ENCODE data around the gene ING5. TPM values are rescaled to one million over a fixed set of nuclear protein-coding genes. Genes with fewer than 3 reads are reported as not detected.
A peak's percentile ranks its signal among the peaks of the same experiment; 100 is the strongest.
"Not testable (repeated sequence)": the region's sequence is repeated elsewhere in the genome, so short reads cannot be mapped to it uniquely, and the experiment has no call there.

Gene ING5
- 26.4 TPM for total RNA-seq

DNA sequence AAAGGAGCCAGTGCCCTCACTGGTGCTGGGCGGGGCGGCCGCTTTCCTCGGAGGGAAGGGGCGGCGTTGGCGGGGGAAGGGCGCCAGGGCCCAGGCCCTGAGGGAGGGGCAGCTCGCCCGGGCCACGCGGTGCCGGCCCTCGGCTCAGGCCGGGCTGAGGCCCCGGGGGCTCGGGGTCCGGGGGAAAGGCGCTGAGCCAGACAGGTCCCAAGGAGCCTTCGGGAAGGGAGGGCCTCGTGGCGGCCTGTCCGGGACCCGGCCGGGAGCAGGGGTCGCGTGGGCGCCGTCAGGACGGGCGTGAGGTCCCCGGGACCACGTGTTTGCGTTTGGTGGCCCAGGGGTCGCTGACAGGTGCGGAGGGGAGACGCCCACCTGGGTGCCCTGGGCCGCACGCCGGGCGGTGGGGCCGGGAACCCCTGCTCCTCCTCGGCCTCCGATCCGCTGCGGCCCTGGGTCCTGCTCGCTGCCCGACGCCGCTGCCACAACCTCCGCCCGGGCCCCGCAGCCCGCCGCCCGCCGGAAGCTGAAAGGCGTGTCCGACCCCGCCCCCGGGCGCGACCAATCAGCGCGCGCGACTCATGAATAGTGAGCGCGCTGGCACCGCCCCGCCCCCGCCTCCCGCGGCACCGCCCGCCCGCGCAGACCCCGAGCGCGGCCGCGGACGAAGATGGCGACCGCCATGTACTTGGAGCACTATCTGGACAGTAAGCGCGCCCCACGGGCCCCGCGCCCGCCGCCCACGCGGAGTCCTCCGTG, at the start of gene ING5:
Gene ING5, plus strand, starts transcription at position 641 of the 756 bp plus-strand sequence. Its CDS starts 27 bp downstream, at position 668.
- DNase-seq: peak; percentile 97

DNA sequence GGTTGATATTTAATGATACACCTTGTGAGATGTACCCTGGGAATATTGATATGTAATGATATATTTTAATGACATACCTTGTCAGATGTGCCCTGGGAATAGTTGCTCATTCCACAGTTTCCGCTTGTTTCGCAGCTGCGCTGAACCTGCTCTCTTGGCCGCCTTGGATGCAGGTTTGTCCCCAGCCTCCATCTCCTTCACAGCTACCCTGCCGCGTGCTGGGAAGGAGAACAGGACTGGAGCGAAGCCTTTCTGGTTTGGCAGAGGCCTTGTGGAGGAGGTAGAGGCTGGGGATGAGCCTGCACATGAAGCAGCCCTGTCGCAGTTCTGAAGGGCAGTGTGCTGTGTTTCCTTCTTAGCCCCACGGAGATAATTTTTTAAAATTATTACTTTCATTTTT, 49.7 kb upstream of the ING5 start:
- no peak for DNase-seq

DNA sequence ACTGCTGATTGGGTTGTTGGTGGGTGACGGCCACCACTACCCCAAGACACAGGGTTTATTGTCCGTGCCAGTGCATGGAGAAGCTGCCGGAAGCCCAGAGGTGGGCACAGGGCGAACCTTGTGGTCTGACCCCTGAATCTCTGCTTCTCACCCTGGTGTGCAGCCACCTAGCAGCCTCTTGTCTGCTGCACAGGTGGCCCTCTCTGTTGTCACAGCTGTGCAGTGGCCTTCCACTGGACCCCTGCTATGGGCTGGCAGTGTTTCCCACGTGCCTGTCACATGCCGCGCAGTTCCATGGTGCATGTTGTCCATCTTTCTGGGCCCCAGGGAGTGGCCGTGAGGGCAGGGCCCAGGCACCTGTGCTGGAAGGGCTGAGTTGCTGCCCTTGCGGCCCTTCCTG, 49.1 kb upstream of the ING5 start:
- DNase-seq: no peak

DNA sequence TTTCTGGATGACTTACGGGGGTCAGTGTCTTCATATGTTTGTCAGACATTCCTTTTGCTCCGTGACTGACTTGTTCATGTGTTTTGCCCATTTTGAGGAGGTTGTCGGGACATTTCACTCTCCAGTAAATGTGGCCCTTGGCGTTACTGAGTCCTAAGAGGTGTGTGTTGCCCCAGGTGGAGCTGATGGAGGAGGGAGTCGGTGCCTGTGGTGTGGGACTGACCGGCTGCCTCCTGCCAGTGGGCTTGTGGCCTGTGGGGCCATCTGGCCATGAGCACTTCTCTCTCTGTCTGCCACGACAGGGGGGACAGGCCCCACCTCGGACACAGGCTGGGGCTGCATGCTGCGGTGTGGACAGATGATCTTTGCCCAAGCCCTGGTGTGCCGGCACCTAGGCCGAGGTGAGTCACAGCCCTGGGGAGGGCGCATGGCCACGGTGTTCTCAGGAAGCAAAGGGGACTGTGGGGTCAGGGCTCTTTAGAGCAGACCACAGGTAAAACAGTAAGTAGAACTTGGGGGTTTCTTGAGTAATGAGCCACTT, 48.6 kb upstream of the ING5 start:
- DNase-seq: no peak

DNA sequence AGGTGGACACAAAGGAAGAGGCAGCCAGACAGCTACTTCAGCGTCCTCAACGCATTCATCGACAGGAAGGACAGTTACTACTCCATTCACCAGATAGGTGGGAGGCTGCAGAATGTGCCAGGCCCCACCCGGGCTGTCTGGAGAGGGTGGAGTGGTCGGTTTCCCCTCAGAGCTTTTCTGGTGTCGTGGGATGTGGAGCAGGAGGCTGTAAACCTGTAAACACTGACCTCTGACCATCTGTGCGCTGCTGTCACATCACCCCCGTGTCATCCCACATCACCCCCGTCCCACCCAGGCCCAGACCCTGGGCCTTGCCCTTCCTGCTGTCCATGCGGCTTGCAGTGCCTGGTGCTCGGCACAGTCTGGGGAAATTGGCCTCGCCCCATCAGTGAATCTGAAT, 47.3 kb upstream of the ING5 start:
- no peak for DNase-seq

DNA sequence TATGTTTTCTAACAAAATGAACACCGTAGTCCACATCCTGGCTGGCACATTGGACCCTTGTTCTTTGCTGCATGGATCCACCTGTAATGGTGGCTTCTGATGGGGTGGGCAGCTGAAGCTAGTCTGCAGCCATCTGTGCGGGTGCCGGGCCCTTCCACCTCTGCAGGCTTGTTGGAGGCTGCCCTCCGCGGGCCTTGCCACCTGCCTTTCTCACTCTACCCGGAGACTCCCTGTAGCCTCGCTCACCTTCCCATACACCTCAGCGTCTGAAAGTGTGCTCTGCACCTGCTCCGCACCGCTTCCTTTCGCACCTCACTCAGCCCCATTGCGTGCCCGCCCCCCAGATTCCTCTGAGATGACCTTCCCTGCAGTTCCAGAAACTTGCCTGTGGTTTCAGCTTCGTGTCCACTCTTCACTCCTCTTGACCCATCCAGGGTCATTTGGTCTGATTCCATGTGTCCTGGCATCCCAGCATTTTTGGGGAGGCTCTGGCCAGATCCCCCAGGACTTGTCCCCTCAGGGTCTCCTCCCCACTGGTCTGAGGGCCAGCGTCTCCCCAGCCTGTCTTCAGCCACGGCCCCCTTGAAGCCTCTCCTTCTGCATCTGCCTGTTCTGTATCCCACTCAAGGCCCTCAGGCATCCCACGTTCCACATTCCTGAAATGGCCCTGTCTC, 46.2 kb upstream of the ING5 start:
- DNase-seq: no peak

DNA sequence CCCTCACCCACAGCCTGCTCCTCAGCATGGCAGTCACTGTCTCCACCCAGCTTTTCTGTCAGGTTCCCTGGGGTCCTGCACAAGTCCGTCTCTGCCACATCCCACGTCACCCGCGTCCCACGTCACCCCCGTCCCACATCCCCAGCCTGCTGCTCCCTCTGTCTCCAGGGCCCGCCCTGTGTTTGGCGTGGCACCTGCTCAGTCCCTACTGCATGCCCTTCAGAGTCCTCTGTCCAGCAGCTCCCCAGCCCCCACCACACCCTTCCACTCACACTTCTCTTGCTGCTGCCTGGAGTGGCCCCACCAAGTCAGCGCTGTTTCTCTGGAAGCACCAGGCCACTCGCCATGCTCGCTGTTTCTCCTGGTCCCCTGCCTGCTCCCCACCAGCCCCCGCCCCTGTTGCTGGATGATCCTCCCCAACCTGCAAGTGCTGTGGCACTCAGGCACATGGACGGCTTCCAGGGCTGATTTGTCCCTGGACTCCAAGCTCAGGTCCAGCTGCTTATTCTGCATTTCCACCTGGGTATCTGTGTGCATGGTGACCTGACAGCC, 45.6 kb upstream of the ING5 start:
- DNase-seq: no peak

DNA sequence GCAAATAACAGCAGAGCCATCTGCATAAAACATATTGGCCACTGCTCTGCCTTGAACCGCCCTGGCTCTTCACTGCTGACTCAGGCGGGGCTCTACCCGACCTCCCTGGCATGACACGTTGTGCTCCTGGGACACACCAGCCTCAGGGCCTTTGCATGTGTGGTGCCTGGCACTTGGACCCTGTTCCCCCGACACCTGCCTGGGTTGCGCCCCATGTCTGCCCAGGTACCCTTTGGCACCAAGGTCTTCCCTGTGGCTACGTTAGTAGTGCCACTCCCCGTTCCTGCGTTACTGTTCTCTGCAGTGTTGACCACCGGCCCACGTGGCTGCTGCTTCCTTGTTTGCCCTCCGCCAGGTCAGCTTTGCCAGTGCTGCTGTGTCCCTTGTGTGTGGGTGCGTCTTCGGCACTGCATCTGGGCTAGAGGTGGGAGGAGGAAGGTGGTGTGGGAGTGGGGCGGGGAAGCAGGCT, 44.0 kb upstream of the ING5 start:
- DNase-seq: no peak

DNA sequence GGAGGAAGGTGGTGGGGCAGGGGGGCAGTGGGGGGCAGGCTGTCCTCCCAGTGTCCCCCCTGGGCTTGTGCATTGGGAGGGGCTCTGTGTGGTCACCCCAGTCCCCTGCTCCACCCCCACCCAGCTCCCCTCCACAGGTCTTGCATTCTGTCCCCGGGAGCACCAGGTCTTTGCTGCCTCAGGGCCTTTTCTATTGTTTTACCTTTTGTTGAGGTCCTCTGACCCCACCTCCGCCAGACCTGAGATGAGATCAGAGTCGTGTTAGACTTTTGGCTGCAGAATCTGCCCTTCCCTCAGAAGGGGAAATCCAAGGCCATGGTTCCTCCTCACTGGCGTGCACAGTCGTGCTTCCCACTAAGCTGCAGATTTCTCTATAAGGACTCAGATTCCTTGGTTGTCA, 43.5 kb upstream of the ING5 start:
- no peak for DNase-seq

DNA sequence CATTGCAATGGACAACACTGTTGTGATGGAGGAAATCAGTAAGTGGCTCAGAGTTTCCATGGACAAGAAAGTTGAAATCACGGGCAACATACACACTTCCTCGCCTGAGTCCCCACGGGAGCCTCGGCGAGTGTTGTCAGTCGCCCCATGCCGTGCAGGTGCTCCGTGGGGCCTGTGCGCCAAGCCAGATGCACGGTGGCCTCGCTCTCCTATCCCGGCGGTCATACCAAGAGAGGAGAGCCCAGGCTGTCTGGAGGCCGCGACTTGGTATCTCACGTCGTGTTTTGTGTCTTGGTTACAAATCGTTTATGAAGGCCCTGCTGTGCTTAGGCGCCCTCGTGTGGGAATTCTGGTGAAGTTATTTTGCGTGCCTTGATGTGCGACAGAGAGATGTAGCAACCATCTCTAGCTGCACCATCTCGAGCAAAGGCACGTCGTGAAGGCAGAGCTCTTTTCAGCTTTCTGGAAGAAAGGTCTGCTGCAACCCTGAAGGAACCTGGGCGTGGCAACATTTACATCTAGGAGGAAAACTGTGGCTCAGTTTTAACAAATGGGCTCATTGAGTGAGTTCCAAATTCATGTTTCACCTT, 42.6 kb upstream of the ING5 start:
- DNase-seq: peak; percentile 85

DNA sequence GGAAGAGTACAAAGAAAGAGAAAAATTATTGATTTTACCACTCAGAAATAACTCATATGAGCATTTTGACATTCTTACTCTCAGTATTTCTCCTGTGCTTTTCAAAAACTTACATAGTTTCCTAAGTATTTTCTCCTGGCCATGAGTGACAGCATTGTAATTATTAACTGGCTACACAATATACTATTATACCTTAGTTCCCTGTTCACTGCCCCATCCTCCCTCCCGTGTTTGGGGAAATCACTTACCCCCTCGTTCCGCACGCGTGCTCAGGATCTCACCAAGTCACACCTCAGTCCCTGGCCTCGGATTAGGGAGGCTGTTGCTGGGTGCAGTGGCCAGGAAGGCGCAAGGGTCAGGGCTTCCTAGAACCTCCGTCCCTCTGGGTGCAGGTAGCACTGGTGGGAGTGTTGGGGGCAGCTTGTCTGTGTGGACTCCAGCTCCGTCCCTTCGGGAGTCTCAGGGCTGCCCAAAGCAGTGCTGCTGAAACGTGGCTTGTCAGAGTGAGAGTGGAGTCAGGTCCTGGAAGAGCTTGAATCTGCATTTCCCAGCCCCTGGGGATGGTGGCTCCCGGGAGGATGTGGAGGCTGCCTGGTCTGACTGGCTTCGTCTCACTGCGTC, 41.1 kb upstream of the ING5 start:
- DNase-seq: no peak

DNA sequence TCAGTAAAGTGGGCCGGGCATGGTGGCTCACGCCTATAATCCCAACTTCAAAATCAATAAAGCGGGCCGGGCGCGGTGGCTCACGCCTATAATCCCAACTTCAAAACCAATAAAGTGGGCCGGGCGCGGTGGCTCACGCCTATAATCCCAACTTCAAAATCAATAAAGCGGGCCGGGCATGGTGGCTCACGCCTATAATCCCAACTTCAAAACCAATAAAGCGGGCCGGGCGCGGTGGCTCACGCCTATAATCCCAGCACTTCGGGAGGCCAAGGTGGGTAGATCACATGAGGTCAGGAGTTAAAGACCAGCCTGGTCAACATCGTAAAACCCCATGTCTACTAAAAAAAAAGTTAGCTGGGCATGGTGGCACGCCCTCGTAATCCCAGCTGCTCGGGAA, 39.1 kb upstream of the ING5 start:
- not testable (repeated sequence) for DNase-seq

DNA sequence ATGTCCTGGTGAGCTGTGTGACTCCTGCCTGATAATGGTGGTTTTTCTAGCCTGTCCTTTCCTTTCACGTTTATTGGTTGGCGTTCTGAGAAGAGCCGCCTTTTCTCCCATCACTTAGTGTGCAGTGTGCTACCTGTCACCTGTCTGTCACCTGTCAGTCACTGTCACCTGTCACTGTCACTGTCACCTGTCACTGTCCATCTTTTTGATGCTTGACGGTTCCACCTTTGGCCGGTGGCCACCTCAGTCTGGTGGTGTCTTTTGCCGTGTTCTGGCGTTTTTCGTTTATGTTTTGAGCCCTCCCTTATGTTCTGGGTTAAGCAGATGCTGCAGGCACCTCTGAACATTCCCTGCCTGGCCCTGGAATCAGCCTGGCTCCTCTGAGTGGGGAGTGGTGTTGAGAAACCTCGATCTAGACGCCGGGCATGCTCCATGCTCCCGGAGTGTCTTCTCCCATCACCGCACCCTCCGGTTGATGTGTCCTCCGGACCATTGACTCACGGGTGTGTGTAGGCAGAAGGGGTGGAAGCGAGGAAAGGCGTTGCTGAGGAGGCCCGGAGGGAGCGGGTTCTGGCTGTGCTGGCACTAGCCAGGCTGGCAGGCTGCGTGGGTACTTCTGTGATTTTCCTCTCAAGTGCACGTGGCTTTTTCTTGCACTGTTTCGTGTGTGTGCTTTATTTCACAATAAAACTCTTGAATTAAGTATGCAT, 36.0 kb upstream of the ING5 start:
- no peak for DNase-seq

DNA sequence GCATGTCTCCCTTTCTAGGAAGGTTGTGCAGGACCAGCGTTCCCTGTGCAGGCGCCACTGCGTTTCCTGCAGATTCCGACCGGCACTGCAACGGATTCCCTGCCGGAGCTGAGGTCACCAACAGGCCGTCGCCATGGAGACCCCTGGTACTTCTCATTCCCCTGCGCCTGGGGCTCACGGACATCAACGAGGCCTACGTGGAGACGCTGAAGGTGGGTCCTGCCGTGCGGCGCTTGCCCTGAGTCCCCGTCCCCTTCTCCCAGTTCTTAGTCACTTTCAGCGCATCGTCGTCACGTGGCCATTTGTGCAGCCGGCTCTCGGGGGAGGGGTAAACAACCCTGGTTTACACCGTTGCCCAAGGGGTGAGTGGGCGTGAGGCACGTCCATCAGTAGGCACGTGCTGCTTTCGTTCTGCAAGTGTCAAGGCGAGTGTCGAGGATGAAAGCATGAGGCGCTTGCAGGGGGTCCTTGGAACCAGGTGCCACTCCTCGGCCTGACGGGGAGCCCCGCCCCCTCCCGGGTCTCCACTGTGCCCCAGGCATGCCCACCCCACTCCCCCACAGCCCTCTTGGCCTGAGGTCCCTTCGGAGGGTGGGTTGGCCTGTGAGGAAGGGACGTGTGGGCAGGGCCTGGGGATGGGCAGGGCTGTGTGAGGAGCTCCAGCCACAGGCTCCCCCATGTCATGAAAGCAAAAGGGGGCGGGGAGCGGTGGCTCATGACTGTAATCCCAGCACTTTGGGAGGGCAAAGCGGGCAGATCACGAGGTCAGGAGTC, 35.0 kb upstream of the ING5 start:
- no peak for DNase-seq

DNA sequence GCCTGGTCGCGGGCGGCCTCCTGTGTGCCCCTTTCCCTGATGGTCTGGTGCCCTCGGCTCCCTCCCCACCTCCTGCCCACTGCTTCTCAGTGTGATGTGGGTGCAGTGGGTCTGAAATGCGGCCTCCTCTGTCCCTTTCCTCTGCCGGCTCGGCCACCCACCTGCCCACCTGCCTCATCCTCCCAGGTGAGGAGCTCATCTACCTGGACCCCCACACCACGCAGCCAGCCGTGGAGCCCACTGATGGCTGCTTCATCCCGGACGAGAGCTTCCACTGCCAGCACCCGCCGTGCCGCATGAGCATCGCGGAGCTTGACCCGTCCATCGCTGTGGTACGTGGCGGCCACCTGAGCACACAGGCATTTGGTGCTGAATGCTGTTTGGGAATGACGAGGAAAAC, 33.5 kb upstream of the ING5 start:
- no peak for DNase-seq

DNA sequence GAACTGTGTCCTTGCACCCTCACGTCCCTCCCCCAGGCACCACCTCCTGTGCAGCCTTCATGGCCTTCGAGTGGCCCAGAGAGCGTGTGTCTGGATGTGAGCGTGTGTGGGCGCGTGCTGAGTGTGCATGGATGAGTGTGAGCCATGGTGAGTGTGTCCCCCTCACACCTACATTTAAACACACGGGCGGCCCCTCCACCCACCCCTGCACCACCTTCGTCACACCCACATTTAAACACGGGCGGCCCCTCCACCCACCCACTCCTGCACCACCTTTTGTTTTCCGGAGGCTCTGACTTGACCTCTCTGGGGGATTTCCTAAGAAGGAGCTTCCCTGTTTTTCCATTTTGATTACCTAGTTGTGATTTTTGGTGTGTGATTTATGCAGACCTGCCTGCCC, 33.0 kb upstream of the ING5 start:
- no peak for DNase-seq

DNA sequence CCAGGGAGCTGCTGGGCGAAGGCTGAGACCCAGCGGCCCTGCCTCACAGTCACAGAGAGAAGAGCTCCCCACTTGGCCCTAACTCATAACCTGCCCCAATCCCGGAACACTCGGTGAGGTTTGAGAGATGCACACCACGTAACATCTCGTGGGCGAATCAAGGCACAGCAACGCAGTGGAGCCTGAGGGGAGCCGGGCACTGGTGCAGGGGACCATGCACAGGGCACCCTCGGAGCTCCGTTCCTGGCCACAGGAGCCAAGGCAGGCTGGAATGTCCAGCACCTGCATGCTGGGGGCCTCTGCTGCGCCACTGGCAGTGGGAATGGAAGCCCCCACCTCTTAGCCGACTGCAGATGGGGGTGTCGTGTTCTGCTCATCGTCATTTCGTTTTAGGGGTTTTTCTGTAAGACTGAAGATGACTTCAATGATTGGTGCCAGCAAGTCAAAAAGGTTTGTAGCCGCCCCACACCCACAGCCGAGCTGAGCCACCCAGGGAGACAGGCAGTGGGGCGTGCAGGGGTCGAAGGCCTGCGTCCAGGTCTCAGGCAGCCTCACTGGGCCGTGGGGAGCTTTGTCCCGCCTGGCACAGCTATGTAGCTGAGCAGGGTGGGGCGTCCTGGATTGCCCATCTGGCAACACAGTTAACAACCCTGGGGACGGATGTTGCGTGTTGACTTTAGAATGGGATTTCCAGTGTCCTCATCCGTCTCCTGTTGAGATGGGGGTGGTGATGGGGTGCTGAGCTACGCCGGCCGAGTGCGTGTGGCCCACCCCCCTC, 31.3 kb upstream of the ING5 start:
- DNase-seq: no peak

DNA sequence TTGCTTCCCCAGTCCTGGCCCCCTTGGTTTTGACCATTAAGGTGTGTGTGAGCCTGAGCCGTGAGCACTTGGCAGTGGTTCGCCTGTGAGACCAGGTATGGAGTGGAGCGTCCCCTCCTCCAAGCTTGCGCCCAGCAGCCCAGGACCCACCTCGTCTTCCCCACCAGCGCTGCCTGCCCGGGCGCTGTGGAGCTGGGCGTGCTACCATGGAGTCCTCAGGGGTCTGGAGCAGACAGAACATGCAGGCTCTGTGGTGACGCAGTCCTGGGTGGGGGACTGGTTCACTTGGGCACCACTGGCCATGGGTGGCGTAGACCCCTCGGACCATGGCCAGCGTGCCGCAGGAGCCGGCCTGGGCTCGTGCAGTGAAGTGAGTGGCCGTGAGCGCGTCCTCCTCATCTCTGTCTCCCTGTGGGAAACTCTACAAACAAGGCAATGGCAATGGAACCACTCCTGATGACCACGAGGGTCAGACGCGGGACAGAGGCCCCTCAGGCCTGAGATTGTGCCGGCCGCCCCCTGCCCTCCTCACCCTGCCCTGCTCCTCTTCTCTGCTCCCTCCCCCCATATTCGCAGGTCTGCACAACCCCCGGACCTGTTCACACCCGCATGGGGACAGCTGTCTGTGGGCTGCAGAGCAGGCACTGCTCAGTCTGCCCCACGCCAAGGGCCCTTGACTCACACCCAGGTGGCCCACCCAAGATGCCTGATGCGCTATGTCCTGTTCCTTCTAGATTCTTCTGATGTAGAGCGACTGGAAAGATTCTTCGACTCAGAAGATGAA, 30.2 kb upstream of the ING5 start:
- DNase-seq: no peak
